Muscle layer of duodenum (tissue), 2 donors: Measurements from ENCODE around the gene WDHD1.
"Not testable (repeated sequence)": the region's sequence is repeated elsewhere in the genome, so short reads cannot be mapped to it uniquely, and the experiment has no call there.

ENCODE experiments used
- H3K27ac ChIP-seq: one replicate; pipeline ENCODE4 v1.7.0; 2013; ENCODE audit warnings: mild to moderate bottlenecking, low read length
- H3K27me3 ChIP-seq: one replicate; pipeline ENCODE4 v1.7.0; 2013; ENCODE audit warnings: low read depth, mild to moderate bottlenecking, control low read depth, low read length
- H3K36me3 ChIP-seq, 2 donors: one replicate each; pipeline ENCODE4 v1.7.0; 2013; ENCODE audit warnings: low read length in 2 of 2, control low read depth in 1 of 2, mild to moderate bottlenecking in 1 of 2; ENCODE audit not compliant: insufficient read depth in 2 of 2, control insufficient read depth in 1 of 2
- H3K4me1 ChIP-seq, 2 donors: one replicate each; pipeline ENCODE4 v1.7.0; 2013; ENCODE audit warnings: low read length in 2 of 2, mild to moderate bottlenecking in 2 of 2, control low read depth in 1 of 2, moderate library complexity in 1 of 2; ENCODE audit not compliant: insufficient read depth in 2 of 2, control insufficient read depth in 1 of 2
- H3K4me3 ChIP-seq, 2 donors: one replicate each; pipeline ENCODE4 v1.7.0; 2013; ENCODE audit warnings: low read length in 2 of 2, low read depth in 1 of 2, mild to moderate bottlenecking in 1 of 2
- H3K9me3 ChIP-seq, 2 donors: one replicate each; pipeline ENCODE4 v1.7.0; 2013; ENCODE audit warnings: low read length in 2 of 2, control low read depth in 1 of 2, mild to moderate bottlenecking in 1 of 2; ENCODE audit not compliant: control insufficient read depth in 1 of 2
- donor health status: healthy.

The WDHD1 gene

GRCh38 chr14:55000381-55000780, 26.5 kb downstream of the WDHD1 start:
- H3K27ac ChIP-seq, result no peak overlapping the region
- H3K27me3 ChIP-seq, result no peaks in the 10 kb centered on the region
- no peaks in the 10 kb centered on the region for H3K4me1 ChIP-seq
- H3K4me3 ChIP-seq, result no peak overlapping the region
- H3K9me3 ChIP-seq, result no peaks in the 10 kb centered on the region
- H3K36me3 ChIP-seq, result no peaks in the 10 kb centered on the region

GRCh38 chr14:54985156-54985555, 41.7 kb downstream of the WDHD1 start:
- no peaks in the 10 kb centered on the region for H3K9me3 ChIP-seq
- no peak overlapping the region for H3K4me3 ChIP-seq
- no peaks in the 10 kb centered on the region for H3K4me1 ChIP-seq
- no peaks in the 10 kb centered on the region for H3K36me3 ChIP-seq
- H3K27ac ChIP-seq, result no peak overlapping the region
- no peaks in the 10 kb centered on the region for H3K27me3 ChIP-seq

GRCh38 chr14:54981698-54982097, 45.2 kb downstream of the WDHD1 start:
- no peaks in the 10 kb centered on the region for H3K27me3 ChIP-seq
- no peak overlapping the region for H3K4me3 ChIP-seq
- H3K9me3 ChIP-seq, result no peaks in the 10 kb centered on the region
- H3K36me3 ChIP-seq, result no peaks in the 10 kb centered on the region
- H3K27ac ChIP-seq, result no peak overlapping the region
- H3K4me1 ChIP-seq, result no peaks in the 10 kb centered on the region

GRCh38 chr14:54979039-54979438, 47.9 kb downstream of the WDHD1 start:
- no peak overlapping the region for H3K4me3 ChIP-seq
- no peaks in the 10 kb centered on the region for H3K36me3 ChIP-seq
- H3K4me1 ChIP-seq, result no peaks in the 10 kb centered on the region
- H3K9me3 ChIP-seq, result no peaks in the 10 kb centered on the region
- no peak overlapping the region for H3K27ac ChIP-seq
- no peaks in the 10 kb centered on the region for H3K27me3 ChIP-seq

- Histone ChIP-seq H3K4me3 (no peak overlapping the region), H3K36me3 (no peaks in the 10 kb centered on the region), H3K4me1 (no peaks in the 10 kb centered on the region), H3K27me3 (no peaks in the 10 kb centered on the region), H3K27ac (no peak overlapping the region), H3K9me3 (no peaks in the 10 kb centered on the region)
These were observed 50.6 kb downstream of the WDHD1 start for GRCh38 chr14:54976316-54976715.

GRCh38 chr14:54975856-54976255, 51.0 kb downstream of the WDHD1 start:
- H3K4me3 ChIP-seq, result no peak overlapping the region
- H3K27me3 ChIP-seq, result no peaks in the 10 kb centered on the region
- H3K4me1 ChIP-seq, result no peaks in the 10 kb centered on the region
- no peak overlapping the region for H3K27ac ChIP-seq
- no peaks in the 10 kb centered on the region for H3K9me3 ChIP-seq
- H3K36me3 ChIP-seq, result no peaks in the 10 kb centered on the region

- Histone ChIP-seq H3K4me3 (no peak overlapping the region), H3K36me3 (no peaks in the 10 kb centered on the region), H3K4me1 (no peaks in the 10 kb centered on the region), H3K9me3 (no peaks in the 10 kb centered on the region), H3K27ac (no peak overlapping the region), H3K27me3 (no peaks in the 10 kb centered on the region)
These were observed 52.0 kb downstream of the WDHD1 start for GRCh38 chr14:54974788-54975414.

- Histone ChIP-seq H3K9me3 (no peaks in the 10 kb centered on the region), H3K27ac (no peak overlapping the region)
These were observed 59.4 kb downstream of the WDHD1 start for GRCh38 chr14:54967496-54967895.

GRCh38 chr14:54955143-54955542, 71.8 kb downstream of the WDHD1 start:
- no peaks in the 10 kb centered on the region for H3K4me1 ChIP-seq
- no peaks in the 10 kb centered on the region for H3K27me3 ChIP-seq
- H3K36me3 ChIP-seq, result no peaks in the 10 kb centered on the region
- H3K27ac ChIP-seq, result no peak overlapping the region
- no peak overlapping the region for H3K4me3 ChIP-seq
- H3K9me3 ChIP-seq, result no peaks in the 10 kb centered on the region

More at GRCh38 chr14:54967496-54967895, 59.4 kb downstream of the WDHD1 start:
- Histone ChIP-seq H3K27me3 (no peaks in the 10 kb centered on the region), H3K4me1 (no peaks in the 10 kb centered on the region), H3K4me3 (no peak overlapping the region), H3K36me3 (peaks cover 0 to 3% of the 10 kb centered on the region in 2 donors)

- H3K27ac ChIP-seq, H3K4me3 ChIP-seq, H3K4me1 ChIP-seq, H3K27me3 ChIP-seq, H3K9me3 ChIP-seq, H3K36me3 ChIP-seq: not testable (repeated sequence)
These were observed 73.3 kb downstream of the WDHD1 start for GRCh38 chr14:54953609-54954008.

GRCh38 chr14:54952803-54953202, 74.1 kb downstream of the WDHD1 start:
- not testable (repeated sequence) for H3K36me3 ChIP-seq, H3K4me3 ChIP-seq, H3K4me1 ChIP-seq, H3K27me3 ChIP-seq, H3K27ac ChIP-seq, H3K9me3 ChIP-seq

GRCh38 chr14:54947230-54947629, 79.7 kb downstream of the WDHD1 start:
- Histone ChIP-seq H3K9me3 (no peaks in the 10 kb centered on the region), H3K36me3 (no peaks in the 10 kb centered on the region), H3K4me3 (no peak overlapping the region), H3K27me3 (no peaks in the 10 kb centered on the region), H3K4me1 (no peaks in the 10 kb centered on the region), H3K27ac (no peak overlapping the region)
